ENCODE data around the gene RPL26.
A peak's percentile ranks its signal among the peaks of the same experiment; 100 is the strongest.

DNA sequence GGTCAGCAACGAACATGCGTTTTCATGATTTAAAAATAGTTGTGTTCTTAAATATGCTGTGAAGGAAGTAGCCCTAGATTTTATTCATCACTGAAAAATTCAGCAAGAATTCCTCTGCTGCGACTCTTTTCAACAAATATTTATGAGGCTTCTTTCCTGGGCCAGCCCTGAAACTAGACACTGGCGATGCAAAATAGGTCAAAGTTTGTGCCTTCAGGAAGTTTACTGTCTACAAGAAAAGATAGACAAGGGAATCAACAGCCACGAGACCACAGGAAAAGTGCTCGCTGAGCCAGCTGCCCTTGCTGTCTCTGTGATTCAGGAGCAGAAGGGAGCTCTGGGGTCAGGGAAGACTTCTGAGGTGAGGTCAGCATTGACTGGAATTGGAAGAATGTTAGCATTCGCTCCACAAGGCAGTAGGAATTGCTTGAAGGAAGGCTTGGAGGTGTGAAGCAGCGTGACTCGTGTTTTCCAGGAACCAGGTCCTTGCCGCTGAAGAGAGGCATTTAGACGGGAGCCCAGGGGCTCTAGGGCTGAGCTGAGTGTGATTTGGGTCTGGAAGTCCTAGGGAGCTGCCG lies 1.9 kb upstream of the RPL26 start:
- TF ChIP-seq, protein P1, sequence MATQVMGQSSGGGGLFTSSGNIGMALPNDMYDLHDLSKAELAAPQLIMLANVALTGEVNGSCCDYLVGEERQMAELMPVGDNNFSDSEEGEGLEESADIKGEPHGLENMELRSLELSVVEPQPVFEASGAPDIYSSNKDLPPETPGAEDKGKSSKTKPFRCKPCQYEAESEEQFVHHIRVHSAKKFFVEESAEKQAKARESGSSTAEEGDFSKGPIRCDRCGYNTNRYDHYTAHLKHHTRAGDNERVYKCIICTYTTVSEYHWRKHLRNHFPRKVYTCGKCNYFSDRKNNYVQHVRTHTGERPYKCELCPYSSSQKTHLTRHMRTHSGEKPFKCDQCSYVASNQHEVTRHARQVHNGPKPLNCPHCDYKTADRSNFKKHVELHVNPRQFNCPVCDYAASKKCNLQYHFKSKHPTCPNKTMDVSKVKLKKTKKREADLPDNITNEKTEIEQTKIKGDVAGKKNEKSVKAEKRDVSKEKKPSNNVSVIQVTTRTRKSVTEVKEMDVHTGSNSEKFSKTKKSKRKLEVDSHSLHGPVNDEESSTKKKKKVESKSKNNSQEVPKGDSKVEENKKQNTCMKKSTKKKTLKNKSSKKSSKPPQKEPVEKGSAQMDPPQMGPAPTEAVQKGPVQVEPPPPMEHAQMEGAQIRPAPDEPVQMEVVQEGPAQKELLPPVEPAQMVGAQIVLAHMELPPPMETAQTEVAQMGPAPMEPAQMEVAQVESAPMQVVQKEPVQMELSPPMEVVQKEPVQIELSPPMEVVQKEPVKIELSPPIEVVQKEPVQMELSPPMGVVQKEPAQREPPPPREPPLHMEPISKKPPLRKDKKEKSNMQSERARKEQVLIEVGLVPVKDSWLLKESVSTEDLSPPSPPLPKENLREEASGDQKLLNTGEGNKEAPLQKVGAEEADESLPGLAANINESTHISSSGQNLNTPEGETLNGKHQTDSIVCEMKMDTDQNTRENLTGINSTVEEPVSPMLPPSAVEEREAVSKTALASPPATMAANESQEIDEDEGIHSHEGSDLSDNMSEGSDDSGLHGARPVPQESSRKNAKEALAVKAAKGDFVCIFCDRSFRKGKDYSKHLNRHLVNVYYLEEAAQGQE (IDR thresholded peaks at IDR 0.05; ENCODE audit: insufficient read depth in 1 of 2, low read depth in 2 of 2, low read length in 2 of 2) = no peak
- TF ChIP-seq POLR2AphosphoS5 (IDR thresholded peaks at IDR 0.05; ENCODE audit: low read depth, low read length) (no peak), FOXP2 (optimal IDR thresholded peaks at IDR 0.05; ENCODE audit: borderline replicate concordance, extremely low read depth, extremely low read length, insufficient read depth) (peak; percentile 52)

Measured in PFSK-1 (cell line).